DMS 273 (cell line): Measurements from ENCODE around the gene SPEM1.

Experiments
- DNase-seq: peaks from one replicate; lab custom pipeline; 2025; ENCODE audit not compliant: unreplicated experiment; lab: John Stamatoyannopoulos, UW

SPEM1 gene

DNA sequence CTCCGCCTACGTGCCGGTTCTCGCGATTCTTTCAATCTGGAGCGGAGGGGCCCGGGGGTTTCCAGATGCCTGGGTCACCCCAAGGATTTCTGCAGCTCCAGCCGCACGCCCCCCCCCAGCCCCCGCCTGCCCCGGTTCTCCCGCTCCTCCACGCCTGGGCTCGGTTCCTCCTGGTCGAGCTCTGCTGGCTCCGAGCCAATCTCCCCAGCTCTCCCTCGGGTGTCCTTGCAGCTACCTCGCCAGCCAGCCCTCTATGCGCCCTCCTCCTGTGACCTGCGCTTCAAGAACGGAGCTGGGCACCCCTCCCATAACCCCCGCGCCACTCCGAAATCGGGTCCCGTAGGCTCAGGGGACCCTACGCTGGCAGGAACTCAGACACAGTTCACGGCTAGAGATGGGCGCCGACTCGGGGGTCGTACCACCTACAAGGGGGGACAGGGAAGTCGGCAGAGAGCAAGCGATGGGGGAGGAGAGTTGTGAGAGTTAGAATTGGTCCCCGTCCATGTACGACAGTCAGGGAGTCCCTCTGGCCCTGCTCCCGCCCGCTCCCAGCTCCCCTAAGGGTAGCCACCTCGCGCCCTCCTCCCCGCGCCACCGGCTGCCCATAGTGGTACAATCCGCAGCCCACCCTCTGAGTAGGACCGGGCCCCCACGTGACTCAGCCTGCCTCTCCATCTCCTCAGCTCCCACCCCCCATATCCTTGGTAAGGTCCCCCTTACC, 20.1 kb downstream of the SPEM1 start:
- peak; percentile 78 for DNase-seq

DNA sequence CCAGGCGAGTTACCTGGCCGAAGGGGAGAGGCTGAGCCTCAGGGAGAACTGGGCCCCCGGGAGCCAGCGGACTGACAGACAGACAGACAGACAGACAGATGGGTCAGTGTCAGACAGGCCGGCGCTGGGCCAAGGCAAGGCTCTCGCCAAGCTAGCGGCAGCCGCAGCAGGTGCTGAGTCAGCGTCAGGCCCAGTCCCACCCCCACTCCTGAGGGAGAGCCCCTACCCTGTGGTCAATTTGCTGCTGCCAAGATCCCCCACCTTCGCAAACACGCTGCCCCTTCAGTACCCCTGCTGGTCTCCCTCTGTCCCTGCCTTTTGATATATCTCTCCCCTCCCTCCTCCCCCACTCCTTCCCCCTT, 20.7 kb downstream of the SPEM1 start:
- DNase-seq, result peak; percentile 78

DNA sequence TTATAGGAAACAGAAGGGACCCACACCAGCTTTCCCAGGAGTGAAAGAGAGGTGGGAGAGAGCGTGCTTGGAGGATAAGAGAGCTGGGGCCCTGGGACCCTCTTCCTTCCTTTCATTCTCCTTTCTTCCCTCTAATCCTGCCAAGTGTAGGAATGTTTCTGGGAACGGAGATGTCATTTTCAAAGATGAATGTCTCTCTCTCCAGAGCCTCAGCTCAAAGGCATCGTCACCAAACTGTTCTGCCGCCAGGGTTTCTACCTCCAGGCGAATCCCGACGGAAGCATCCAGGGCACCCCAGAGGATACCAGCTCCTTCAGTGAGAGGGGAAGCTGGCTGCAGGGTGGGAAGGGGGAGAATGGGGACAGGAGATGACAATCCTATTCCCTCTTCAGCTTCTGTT, 21.1 kb downstream of the SPEM1 start:
- peak; percentile 47 for DNase-seq

DNA sequence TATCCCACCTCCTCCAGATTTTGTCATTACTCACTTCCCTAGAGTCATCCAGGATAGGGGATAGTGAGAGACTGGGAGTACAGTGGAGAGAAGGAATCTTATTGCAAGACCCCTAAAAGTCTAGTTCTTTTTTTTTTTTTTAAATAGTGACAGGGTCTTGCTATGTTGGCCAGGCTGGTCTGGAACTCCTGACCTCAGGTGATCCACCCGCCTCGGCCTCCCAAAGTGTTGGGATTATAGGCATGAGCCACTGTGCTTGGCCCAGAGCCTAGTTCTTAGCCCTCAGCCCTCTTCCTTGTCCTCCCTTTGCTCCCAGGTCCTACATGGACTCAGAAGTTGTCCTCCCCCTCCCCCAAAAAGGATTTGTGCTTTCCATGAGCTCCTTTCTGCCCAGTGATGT, 22.0 kb downstream of the SPEM1 start:
- no peak for DNase-seq

DNA sequence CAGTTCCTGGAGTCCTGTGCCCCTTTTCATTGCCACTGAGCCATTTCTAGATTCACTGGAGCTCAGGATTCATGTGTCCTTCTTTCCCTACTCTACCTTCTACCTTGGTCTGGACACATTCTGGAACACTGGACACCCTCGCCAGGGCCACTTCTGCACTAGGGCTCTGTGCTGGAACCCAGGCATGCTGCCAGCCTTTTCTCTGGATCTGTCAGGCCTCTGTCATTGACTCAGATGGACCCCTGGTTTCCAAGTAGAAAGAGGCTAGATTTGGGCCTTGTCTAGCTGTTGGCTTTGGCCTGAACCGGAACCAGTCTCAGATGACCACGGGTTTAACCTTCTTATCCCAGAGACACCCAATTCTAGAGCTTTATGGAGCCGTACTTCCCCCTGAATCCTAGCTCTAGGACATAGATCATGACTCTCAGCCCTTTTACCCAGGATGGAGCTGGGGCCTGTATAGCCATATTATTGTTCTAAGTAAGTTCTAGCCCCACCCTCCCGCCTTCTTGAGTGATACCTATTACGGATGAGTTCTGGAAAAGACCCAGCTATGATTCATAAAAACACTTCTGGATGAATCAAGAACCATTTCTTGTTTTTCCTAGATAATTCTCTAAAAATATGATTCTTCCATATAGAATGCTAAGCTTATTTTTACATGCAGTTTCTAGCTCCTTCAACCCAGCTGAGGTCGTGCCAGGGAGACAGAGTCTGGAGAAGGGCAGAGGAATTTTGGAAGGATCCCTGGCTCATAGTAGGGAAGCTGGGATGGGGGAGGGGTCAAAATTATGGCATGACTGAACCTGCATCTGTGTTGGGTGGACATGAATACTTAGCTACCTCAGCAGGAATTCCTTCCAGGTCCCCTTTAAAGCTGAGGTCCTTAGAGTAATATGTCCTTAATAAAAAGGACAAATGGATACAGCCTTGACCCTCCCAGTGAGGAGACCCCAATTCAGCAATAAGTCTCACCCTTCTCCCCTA, 23.7 kb downstream of the SPEM1 start:
- DNase-seq, result no peak

DNA sequence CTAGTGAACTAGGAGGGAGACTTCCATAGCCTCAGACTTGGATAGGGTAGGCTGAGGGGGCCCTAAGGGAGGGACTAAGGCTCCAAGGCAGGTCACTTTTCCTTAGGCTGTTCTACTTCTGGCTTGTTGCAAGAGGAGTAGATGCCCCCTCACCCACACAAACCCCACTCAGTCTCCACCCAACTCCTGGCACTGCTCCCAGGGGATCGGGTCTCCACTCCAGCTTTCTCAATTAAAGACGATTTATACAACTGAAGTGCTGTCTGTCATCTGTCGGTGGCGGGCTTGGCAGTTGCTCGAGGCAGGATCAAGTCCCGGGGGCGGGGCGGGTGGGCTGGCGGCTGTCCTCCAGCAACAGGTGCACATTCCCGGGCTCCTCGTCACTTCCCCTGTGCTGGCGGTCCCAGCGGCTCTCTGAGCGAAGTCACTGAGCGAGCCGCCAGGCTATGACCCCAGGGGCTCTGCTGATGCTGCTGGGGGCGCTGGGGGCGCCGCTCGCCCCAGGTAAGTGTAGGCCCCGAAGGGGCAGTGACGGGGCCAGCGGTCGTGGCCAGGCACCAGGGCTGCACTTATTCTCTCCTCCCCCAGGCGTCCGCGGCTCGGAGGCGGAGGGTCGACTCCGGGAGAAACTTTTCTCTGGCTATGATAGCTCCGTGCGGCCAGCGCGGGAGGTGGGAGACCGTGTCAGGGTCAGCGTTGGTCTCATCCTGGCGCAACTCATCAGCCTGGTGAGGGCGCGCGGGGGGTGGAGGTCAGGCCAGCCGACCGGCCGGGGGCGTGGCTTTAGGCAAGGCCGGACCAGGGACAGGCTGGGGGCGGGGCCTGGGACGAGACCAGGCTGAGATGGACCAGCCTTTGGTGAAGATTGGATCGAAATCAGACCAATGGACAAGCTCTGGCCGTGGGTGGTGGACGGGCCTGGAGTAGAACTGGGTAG, 24.8 kb downstream of the SPEM1 start, which contains the start of gene CHRNB1:
Gene CHRNB1 (plus strand): TSS at position 380 of the 937 bp plus-strand sequence. CDS start 67 bp downstream, at position 447.
- peak; percentile 49 for DNase-seq

DNA sequence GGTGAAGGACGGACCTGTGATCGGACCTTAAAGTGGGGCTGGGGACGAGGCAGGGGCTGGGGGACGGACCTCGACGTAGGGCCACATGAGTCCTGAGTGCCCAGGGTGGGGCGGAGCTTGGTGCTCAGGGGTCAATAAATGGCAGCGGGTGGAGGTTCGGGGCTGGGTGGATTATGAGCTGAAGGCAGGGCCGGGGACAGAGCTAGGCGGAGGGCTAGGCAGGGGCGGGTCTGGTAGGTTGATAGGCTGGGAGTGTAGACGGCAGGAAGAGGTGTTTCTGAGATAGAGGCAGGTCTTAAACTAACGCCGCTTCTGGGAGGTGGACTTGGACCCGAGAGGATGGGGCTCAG, 25.5 kb downstream of the SPEM1 start:
- no peak for DNase-seq

DNA sequence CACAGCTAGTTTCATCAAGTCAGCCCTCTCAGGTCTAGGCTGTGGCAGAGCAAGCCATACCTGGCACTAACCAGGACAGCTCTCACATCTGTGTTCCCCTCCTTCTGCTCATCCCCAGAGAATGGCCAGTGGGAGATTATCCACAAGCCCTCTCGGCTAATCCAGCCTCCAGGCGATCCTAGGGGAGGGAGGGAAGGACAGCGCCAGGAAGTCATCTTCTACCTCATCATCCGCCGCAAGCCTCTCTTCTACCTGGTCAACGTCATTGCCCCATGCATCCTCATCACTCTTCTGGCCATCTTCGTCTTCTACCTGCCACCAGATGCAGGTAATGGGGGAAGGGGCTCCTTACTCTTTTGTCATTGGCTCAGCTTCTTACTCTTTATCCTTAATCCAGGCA, 28.3 kb downstream of the SPEM1 start:
- no peak for DNase-seq

DNA sequence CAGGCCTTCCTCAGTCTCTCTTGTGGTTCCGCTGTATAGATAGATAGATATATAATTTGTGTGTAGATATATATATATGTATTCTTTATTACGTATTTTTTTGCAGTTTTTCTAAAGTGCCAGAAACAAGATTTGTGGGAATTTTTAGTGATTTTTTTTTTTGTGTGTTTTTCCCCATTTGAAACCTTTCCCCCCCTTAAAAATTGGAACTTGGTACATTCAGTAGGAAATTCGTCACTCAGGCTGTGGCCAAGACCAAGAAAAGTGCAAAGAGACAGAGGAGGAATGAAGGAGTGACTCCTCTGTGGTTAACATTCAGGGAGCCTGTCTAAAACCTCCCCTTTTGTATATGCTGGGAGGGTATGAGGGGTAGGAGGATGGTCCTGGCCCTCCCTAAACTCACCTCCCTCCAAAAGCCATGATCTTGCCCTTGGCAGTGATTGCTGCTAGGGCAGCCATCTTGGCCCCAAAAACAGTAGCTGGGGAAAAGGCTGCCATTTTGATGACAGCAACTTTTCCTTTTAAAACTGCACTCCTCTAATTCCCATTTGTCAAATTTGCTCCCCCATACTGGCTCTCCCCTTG, 39.9 kb downstream of the SPEM1 start:
- DNase-seq, result no peak

DNA sequence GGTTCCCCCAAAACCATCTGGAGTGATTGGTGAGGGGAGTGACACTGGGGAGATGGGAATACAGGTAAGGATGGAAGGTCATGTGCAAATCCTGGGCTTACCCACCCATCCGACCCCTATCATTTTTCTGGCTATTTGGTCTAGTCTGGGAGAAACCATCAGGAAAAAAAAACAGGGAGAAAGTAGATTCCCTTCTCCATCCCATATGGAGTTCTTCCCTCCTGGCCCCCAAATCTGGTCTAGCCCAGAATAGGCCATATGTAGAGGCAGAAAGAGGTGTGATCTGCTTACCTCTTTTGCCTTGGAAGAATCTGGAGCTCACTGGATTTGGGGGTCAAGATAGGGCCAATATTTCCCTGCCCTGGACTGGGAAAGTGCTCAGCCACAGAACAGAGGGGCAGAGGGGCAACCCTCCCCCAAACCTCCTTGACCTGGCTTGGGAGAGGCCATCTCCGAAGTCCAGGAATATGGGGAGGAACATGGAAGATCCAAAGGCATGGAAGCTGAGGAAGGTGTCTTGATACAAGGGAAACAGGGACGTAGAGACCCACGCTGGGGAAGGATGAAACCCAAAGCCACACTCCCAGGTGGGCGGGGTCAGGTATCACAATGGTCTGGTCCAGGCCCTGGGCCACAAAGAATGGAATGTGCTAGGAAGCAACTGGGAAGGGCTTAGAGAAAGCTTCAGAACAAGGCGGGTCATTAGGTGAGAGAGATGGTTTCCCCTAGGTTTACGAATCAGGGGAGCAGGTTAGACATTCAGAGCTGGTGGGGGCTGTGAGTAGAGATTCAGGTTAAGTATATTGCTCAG, 40.9 kb downstream of the SPEM1 start:
- DNase-seq, result no peak

DNA sequence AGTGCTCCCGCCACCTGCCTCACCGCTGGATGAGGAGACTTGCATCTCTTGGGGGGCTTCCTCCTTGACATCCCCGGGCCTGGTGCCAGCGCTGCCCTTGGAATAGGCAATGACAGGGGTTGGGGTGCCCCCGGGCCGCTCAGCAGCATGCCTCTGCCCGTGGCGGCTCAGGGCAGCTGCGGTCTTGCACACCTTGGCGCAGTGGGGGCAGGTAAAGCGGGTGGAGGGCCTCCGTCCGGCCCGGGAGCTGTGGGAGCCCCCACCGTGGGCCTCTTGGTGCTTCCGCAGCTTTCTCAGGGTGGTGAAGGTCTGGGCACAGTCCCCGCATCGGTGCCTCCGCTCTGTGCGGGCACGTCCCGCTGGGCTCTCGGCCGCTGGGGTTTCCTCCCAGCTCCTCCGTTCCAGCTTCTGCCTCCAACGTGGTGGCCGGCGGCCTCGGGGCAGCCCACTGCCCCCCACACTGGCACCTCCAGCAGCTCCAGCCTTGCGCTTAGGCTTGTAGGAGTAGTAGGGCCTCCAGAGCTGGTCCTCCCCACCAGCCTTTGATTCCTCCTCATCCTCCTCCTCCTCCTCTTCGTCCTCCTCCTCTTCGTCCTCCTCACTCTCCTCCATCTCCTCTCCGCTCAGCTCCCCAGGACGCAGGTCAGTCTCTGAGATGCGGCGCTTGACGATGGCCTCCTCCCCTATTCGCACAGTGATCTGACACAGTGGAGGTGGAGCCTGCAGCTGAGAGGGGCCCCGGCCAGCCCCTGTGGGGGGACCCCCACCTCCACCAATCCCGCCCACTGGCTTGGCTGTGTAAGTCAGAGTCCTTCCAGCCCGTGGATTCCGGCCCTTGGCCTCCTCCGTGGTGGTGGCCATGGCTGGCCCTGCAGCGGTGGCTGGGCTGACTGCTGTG, 42.6 kb downstream of the SPEM1 start:
- no peak for DNase-seq

DNA sequence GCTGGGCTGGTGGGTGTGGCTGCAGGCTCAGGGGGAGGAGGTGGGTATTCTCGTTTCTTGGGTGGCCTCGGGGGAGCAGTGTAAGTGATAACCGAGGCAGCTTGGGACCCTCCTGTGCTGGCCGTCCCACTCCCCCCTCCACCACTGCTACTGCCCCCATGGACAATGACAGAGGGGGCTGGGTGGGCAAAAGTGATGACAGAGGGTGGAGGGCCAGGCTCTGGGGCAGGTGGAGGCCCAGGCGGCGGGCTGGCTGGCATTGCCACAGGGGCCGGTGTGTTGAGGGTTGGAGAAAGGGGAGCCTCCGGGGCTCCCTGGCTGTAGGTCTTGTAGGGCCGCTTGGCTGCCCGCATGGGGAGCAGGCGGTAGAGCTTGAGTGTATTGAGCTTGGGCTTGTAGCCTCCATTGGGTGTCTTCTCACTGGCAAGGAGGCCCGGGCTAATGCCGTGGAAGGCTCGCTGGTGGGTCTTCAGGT, 43.3 kb downstream of the SPEM1 start:
- no peak for DNase-seq

DNA sequence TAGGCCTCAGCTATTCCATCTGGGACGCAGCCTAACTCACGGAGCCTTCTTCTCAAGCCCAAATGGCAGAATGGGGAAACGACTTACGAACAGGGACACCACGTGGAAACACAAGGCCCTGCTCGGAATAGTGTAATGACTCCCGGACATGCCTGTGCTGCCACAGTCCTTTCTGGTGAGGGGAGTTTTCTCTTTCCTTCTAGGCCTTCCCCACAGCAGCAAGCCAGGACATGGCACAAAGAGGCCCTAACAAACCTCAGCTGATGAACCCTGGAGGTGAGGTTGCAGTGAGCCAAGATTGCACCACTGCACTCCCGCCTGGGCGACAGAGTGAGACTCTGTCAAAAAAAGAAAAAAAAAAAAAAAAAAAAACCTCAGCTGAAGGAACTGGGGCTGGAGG, 44.0 kb downstream of the SPEM1 start:
- DNase-seq, result no peak

DNA sequence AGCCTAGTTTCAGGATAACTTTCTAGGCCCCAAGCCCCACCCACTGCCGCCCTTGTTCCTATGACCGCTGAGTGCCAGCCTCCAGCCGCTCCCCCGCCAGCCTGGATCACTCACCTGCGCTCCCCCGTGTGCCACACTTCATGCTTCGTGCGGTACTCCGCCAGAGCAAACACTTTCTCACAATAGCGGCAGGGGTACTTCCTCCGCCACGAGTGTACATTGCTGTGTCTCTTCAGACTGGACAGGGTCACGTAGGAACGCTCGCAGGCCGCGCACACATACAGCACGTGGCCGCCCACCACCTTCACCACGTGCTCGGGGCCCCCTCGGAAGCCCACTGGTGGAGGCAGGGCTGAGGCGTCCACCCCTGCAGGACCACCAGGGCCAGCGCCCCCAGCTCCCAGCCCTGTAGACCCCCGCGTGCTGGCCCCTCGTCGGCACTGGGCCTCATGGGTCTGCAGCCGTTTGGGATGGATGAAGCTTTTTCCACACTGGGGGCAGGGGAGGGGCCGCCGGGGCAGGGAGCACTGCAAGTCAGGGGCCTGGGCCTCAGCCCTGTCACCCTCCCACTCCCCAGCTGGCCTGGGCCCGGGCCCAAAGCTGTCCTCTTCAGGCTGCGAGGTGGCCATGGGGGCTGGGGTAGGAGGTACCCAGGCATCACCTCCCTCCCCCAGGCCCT, 45.6 kb downstream of the SPEM1 start:
- no peak for DNase-seq

DNA sequence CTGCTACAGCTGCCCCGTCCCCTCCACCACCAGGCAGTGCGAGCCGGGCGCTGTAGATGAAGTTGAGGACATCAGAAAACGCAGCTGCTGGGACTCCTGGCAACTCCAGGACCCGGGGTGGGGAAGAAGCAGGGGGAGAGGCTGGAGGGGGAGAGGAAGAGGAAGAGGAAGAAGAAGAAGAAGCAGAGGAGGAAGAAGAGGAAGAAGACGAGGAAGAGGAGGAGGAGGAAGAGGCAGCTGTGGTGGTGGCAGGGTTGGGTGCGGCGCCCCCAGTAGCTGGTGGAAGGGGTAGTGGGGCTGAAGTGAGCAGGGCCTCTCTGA, 46.2 kb downstream of the SPEM1 start:
- DNase-seq, result no peak

DNA sequence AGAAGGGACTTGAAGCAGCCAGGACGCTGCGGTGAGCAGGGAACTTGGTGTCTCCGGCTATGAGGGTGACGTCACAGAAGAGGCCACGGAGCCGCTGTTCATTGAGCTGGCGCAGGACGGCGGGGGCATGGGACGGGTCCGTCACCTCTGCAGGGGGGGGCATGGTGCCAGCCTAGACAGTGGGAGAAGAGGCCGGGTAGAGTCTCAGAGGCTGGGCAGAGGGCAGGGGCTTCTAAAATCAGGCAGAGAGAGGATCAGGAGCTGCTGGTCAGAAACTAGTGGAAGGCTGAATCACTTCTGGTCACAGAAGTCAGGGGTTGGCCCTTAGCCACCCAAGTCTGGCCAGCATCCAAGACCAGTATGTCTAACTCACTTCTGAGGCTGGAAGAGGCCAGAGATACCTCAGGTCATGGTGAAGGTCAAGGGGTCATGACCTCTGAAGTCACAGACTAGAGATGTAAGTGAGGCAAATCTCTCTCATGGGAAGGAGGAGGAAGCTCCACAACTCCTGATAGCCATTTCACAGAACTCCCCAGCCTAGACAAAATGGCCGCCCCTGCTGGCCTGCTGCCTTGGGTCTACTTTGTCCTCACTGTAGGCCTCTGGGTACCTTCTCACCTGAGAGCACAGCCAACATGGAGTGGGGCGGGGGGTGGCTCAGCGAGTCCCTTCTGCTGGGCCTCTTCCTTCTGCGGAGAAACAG, 46.7 kb downstream of the SPEM1 start:
- peak; percentile 35 for DNase-seq

DNA sequence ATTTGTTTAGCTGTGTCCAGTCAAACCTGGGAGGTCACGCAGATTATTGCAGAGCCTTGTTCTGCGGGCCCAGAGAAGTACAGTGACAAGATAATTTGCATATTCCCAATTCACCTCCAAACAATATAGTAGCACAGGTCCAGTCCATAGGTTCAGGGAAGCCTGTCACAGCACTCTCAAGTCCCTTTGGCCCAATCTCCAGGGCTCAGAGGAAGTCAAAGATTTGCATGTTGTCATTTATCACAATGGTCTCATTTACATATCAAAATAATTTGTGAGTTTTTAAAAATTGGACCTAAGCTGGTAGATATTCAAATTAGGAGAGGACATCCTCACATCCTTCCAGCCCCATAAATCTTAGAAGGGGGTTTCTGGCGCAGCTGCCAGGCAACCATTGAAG, 47.4 kb downstream of the SPEM1 start:
- no peak for DNase-seq

DNA sequence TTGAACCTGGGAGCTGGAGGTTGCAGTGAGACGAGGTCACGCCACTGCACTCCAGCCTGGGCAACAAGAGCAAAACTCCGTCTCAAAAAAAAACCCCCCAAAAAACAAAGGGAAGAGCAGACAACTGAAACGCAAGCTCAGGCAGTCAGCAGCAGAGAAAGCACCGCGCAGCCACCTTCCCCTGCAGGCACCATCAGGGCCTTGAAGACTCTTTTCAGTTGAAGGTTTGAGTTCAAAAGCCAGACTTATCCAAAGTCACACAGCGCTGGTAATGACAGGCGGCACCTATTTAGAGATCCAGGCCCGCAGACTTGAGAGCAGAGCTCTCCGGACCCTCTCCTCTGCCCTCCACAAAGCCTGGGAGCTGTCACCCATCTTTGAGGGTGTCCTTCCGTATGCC, 48.2 kb downstream of the SPEM1 start:
- DNase-seq, result no peak
